ENCODE results near the gene DSCAML1.

Gene DSCAML1

DNA sequence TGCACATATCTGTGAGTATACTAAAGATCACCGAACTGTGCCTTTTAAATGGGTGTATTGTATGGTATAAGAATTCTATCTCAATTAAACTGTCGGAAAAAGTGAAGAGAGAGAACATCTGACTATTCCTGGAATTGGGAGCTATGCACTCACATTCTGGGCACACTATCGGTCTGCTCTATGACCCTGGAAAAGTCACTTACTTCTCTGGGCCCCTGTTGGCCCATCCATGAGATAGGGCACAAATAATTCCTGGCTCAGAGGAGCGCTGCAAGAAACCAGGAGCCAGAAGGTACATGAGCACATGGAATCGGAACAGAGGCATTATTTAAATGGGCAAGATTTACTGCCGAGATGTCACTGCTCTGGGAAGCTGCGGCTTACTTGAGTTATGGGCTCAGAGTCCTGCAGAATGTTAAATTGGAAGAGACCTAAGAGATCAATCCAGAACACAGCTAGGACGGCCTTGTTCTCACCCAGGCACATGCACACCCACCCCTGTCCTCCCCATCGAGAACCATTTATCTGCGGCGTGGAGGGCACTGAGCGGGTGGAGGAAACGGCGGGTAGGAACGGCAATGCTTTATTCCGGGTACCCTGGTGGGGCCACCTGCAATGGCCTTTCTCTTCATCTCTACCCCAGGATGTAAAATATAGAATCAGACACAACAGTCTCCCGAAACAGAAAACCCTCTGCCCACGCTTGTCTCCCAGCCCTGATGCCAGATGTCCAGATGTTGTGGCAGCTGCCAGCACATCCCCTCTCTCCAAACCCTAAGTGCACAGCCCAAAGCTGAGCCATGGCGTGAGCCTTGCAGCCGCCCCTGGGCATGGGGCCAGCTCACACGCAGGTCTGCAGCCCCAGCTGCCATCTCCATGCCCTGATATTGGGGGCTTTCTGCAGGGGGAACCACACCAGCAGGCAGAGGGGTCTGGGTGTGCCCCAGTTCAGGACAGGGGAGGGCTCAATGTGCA is 142.4 kb downstream of the DSCAML1 start:
- DNase-seq: no peak

DNA sequence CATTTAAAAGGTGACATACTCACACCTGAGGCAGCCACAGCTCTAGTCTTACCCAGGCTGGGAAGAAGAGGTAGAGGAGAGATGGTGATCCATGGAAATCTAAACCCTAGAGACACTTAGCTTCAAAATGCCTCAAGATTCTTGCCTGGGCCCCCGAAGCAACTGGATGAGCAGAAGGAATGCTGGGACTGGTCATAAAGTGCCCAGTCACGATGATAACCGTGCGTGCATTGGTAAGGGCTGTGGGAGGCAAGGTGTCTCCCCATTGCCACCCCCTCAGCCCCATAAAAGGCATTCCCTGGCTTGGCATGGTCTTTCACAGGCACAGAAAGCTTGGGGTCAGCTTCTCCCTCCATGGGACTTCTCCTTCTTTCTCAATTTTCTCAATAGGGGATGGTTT is 144.5 kb downstream of the DSCAML1 start:
- no peak for DNase-seq

DNA sequence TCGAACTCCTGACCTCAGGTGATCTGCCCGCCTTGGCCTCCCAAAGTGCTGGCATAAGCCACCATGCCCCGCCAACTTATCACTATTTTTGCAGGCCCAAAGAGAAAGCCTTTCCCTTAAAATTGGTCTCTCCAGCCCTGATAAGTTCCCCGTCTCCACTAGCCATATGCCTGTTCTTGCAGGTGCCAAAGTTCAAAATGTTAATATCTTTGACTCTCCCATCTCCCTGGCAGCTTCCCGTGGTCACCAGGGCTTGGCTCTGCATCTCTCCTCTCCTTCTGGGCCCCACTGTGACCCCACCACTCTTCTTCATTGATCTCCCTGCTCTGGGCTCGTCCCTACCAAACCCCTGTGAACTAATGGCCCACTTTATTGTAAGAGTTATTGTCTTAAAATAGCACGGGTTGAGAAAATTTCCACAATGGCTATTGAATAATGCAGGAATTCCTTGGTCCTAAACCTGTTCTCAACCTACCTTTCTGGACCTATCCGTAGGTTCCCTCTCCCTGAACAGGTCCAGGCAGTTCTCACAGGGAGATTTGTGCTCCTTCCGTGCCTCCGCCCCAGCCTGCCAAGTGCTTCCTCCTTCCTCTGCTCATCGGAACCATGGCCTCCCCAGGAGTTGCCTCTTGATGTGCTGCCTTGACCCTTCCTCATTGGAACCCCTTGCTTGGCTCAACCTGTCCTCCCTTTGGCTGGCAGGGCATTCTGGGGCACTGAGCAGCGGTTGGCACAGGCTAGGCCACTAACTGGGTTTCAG is 147.5 kb downstream of the DSCAML1 start:
- DNase-seq: no peak

DNA sequence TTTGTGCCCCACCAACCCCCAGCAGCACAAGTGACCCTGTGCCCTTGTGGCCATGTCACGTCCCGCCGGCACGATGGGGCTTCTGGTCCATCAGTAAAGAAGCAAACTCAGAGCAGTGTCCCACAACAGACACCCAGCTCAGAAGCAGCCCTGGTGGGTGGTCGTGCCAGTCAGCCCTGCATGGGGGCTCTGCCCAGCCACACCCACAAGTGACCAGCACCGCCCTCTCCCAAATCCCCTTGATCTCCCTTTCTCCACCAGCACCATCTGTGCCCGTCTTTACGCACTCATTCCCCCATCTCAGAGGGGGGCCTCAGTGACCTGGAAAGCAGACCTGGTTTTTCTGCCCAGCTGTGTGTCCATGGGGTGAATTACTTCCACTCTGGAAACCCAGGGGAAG is 149.1 kb downstream of the DSCAML1 start:
- no peak for DNase-seq

DNA sequence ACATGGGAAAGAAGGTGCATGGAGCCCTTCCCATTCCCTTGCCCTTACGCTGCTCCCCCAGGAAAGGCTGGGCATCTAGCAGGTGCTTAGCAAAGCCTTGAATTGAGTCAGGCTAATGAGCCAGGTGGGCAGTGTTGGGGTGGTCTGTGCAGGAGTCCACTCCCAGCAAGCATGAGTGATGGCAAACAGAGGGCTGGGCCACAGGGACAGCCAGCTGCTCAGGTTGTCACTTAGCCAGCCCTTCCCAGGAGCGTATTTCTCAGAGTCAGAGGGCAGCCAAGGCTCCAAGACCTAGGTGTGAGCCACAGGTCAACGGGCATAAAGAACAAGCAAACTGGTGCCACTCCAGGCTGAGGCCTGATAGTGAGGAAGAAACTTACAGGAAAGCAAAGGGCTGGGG is 149.8 kb downstream of the DSCAML1 start:
- no peak for DNase-seq

DNA sequence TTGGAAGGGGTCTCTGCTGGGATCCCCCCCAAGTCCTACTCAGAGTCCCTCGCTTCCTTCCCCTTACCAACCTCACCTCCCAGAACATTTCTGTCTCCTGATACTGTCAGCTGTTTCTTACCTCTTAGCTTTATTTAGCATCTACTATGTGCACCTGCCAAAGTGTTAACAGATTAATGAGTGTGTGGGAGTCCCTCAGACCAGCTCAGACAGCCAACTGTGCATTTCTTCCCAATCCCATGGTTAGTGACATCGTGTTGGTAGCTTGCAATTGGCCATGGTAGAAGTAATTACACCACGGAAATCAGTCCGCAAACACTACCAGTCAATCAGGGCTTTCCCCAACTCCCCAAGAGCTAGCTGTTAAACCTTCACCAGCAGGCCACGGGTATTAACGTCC is 150.6 kb downstream of the DSCAML1 start:
- DNase-seq: no peak

DNA sequence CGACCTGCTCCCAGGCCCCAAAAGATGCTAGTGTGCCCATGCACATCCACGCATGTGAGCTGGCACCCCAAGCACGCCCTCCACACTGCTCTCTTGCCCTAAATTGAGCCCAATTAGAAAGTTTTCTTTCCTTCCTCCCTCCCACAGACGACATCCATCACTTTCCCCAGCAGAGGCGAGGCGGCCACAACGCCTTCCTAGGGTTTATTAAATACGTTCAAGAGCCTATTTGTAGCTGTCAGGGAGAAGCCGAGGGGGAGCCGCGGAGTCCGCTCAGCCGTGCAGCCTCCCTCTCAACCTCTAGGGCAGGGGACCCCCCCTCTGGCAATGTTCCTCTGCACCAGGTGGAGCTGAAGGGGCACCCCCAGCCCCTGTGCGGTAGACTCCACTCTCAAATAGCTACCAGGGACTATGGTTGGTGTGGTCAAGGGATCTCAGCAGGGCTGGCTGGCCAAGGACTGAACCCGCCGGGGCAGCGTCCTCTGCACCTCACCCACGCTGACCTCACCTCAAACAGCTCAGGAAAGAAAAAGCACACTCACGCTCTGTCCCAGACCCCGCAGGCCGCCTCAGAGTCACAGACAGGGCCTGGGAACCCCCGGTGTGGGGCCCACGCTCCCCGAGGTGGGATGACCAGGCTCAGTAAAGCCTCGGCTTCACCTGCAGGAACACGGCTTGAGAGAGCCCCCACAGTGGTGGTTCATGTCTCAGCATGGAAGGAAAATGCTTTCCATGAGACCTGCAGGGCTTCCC is 152.4 kb downstream of the DSCAML1 start:
- DNase-seq: no peak

DNA sequence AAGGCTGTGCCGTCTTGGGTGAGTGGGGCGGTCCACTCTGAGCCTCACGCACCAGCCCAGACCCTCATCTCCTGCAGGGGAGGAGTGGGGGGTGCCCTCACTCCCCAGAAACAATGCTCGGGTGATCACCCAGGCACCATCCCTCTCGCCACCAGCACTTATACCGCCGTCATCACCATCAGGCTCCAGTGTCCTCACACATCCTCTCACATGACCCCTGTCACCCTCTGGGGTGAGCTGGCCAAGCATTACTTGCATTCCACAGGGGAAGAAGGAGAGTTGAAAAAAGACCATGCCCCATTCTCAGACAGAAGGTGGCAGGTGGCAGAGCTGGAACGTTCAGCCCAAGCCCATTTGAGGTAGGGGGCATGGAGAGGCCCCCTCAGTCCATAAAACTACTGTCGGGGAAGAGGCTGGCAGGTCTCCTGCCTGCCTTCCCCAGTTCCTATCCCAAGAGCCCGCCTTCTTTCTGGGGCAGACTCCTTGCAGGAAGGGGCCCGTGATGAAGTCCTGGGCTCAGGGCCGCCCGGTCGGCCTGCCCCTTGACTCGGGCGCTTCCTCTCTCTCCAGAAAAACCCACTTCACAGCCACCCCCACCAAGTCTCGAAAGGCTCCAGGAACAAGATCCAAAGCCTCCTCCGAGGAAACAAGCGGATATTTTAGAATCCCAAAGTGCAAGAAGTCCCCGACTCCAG is 153.3 kb downstream of the DSCAML1 start:
- DNase-seq: no peak

DNA sequence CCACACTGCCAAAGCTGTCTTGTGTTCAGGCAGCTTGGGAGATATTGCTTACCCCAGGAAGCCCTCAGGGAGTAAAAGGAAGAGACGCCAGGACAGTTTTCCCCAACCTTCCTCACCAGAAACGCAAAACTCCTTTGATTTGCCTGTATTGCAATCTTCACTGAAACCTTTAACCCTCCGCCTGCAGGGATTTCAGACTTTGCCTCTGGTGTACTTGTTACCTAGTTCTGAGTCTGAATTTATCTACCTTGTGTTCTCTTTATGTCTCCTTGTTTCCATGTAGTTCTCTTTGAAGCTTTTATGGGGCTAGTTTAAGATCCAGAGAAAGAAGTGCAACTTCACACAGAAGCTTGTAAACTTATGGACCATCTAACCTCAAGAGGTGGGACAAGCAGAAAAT is 154.2 kb downstream of the DSCAML1 start:
- DNase-seq: no peak

DNA sequence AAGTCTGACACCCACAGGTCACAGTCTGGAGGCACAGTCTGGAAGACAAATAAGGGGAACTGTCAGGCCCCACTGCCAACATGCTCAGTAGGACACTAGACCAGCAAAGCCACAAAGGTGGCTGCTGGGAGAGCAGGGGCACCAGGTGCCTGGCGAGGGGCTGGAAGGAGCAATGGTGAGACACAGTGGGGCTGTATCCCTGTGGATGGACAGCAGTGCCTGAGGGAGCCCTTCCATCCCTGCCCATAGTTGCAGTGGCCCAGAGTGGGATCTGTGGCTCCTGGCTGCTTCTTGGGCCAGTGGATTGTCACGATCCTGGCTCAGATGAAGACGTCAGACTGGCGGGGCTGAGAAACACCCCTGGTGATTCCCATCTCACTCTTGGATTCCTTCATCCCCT is 154.6 kb downstream of the DSCAML1 start:
- no peak for DNase-seq

DNA sequence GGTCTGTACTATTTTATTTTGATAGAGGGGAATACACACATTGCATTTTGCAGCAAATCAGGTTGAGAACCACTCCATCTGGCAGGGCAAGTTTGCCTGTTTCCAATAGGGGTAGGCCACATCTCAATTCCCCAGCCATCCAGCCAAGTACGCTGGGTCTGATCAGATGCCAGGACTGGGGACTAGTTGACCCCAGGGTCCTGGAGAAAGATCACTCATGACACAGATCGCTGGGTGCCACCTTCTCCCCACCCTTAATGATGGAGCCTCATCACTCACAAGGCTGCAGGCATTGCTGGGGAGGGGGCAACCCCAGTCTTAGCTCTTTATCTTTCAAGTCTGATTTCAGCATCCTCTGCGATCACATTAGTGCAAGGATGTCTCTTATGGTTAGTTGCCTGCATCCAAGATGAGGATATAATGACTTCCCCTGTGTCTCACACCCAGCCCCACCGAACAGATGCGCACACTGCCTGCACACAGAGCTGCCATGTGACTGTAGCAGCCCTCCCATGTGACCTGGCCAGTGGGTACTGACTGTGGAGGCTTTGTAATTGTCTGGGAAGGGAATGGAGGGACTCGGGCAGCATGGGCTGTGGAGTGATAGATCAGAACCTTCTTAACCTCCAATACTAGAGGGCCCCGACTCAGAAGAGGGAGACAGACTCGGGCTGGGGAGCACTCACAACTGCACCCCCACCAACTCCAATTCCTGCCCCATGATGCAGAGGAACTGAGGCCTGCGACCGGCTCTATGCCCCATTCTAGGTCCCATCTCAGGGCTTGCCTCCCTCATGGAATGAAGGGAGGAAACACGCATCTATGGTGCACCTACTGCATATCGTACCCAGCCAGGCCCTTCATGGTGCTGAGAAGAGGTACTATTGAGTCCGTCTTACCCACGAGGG is 155.8 kb downstream of the DSCAML1 start:
- DNase-seq: no peak

DNA sequence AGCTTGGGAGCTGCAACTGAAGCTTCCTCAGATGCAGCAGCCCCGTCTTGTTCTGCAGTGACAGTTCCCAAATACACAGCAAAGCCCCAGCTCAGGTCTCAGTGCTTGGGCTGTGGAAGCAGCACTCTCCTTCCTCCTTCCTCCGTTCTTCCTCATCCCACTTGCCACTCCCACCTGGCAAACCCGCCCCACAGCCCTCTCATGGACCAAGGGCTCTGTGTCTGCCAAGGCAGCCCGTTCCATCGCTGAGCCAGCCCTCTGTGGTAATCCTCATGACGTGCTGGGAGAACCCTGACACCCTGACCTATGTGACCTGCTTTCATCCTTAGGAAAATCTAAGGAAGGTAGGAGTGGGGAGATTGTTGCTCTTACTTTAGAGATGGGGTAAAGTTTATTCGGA is 157.0 kb downstream of the DSCAML1 start:
- no peak for DNase-seq

DNA sequence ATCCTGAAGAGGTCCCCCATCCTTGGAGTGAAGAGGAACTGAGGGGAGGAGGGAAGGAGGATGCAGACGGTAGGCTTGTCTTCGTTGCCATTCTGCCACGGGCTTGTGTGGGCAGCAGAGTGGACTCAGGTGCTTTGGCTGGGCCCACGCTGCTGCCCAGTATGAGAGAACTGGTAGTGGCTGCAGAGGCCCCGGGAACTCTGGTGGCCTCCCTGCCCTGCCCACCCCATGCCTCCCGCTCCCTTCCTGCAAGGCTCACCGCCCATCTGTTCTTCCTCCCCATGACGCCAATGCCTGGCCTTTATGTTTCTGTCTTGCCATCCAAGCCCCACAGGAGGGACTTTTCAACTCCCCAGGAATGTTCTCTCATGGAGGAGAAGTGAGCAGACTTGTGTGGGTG is 157.4 kb downstream of the DSCAML1 start:
- DNase-seq: no peak

DNA sequence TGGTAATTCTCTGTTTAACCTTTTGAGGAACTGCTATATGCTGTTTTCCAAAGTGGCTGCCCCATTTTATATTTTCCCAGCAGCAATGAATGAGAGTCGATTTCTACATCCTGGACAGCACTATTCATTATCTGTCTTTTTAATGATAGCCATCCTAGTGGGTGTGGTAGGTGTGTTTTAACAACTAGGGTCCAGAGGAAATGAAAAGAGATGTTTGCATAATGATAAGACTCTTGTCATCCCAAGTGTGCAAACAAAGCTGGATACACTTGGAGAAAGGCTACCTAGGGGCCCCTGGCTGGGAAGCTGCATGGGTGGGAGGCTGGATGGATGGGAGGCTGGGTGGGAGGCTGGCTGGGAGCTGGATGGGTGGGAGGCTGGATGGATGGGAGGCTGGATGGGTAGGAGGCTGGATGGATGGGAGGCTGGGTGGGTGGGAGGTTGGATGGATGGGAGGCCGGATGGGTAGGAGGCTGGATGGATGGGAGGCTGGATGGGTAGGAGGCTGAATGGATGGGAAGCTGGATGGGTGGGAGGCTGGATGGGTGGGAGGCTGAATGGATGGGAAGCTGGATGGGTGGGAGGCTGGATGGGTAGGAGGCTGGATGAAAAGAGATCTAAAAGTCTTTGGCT is 158.0 kb downstream of the DSCAML1 start:
- peak; percentile 24 for DNase-seq

DNA sequence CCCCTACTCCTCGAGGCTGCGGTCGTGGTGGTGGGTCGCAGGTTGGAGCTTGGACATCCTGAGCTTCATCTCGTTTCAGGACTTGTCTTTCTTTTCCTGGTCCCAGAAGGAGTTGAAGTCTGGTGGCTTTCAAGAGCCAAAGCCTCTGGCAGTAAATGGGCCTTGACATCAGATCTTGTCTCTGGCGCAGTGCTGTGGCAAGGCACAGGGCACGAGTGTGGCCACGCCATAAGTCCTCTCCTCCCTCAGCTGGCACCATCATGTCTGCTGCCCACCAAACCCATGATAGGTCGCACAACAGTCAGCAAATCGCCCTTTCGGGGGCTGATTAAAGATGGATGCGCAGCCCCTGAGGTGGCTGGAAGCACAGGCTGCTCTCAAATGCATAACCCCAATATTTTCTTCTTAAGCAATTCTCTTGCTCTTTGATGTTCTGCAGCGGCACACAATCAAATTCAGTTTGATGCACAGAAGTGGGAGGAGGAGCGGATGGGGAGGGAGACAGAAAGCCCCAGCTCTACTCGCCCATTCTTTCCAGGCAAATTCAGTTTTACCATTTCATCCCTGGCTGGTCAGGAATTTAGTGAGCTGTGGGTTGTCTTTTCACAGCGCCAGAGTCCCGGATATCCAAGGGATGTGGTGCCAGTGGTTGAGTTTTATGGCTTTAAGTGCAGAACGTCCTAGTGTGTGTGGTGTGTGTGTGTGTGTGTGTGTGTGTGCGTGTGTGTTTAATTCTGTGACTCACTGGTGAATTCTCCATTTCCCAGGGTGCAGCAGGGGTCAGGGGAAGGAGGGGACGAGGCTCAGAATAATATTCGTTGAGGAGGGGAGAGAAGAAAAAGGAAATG is 162.0 kb downstream of the DSCAML1 start:
- no peak for DNase-seq

DNA sequence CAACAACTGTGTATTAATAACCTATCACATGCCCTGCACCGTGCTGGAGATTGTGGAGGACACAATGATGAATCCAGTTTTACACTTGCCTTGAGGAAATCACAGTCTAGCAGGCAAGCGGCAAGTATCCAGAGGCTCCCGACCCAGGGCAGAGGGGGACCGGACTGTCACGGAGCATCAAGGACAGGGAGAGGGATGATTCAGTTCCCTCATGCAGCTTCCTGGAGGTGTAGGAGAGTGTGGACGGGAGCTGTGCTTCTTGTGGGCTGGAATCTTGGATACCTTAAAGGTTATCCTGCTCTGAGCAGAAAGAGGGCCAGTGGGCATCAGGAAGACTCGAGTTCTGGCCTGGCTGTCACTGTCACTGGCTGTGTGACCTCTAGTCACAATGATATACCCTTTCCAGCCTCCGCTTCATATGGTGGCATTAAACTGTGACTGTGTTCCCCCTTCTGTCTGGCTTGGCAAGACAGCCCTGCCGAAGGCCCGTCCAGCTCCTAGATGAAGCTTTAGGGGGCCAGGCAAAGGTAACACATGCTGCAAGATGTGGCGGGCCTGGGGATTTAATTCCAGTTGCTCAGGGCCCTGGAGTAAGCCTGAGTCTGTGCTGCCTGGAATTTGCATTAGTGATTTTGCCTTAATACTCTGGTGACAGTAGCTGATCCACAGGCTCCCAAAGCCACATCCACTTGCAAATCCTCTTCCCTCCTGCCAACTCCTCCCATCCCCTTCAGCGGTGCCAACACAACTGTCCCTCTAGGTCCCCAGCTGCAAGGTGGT is 162.8 kb downstream of the DSCAML1 start:
- DNase-seq: no peak

DNA sequence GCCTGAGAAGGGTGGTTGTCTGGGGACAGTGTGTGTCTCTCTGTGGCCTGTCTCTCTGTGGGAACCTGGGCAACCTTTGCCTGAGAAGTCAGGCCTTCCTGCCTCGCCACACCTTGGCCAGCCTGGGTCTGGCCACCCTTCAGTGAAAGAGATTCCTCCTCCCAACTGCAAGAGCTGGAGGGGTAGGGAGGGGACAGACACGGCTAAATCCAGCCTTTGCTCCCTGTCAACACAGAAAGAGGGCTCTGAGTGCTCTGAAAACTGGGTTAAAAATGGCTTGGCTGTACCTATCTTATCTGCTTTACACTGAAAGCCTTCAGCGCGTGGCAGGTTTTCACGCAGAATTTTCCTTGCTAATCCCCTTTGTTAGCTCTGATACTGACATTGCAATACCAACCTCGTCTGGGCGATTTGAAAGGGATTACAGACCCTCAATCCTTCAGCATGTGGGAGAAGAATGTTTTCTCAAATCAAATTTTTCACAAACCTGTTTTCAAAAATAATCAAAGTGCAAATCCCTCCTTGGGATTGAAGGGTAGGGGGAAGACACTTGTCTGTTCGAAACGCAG is 163.7 kb downstream of the DSCAML1 start:
- DNase-seq: no peak

DNA sequence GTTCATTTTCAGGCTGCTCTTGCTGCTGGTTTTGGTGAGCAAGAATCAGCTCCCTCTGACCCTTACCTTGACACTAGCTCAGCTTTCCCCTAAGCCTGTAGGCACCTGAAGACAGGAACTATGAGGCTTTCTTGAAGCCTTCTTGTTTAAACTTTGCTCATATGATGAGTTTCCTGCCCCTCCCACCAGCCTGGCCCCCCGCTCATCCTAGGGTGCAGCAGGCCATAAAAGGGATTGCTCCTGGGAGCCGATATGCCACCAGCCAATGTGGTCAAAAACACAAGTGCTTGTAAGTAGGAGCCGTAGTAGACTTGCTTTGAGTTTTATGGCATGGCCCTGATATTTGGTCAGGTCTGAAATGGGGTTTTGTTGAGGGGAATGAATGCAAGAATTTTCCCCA is 164.7 kb downstream of the DSCAML1 start:
- no peak for DNase-seq

Measured in NCI-H2029 (cell line).